OCI-LY7 (cell line): Measurements from ENCODE around the gene LMAN2L.

ENCODE experiments used
- CTCF ChIP-seq: fragments of 200-600 bp; sonication (generic); conservative IDR thresholded peaks from 2 replicates; pipeline ENCODE4 v1.5.1; 2014; ENCODE audit warnings: mild to moderate bottlenecking, antibody characterized with exemption, low read length, moderate library complexity, mixed read lengths
- EZH2phosphoT487 ChIP-seq: fragments of 200-600 bp; sonication (generic); IDR thresholded peaks from 2 replicates; pipeline ENCODE4 v1.6.1; 2018; ENCODE audit warnings: low read depth, borderline replicate concordance, mild to moderate bottlenecking, mixed run types, antibody characterized with exemption, low read length, moderate library complexity, mixed read lengths

GRCh38 chr2:96770442-96771202 lies 30.8 kb upstream of the LMAN2L start:
- TF ChIP-seq CTCF (no peak), EZH2phosphoT487 (no peak)
